HG02884 (cell line): Measurements from ENCODE around the gene TMEM39B.
"Not testable (repeated sequence)": the region's sequence is repeated elsewhere in the genome, so short reads cannot be mapped to it uniquely, and the experiment has no call there.

ENCODE experiments used
- ATAC-seq: cut with Tn5 transposase; IDR thresholded peaks from one replicate; pipeline ENCODE4 v1.9.1; 2021; ENCODE audit warnings: mild to moderate bottlenecking, moderate library complexity; ENCODE audit not compliant: unreplicated experiment

Gene TMEM39B

DNA sequence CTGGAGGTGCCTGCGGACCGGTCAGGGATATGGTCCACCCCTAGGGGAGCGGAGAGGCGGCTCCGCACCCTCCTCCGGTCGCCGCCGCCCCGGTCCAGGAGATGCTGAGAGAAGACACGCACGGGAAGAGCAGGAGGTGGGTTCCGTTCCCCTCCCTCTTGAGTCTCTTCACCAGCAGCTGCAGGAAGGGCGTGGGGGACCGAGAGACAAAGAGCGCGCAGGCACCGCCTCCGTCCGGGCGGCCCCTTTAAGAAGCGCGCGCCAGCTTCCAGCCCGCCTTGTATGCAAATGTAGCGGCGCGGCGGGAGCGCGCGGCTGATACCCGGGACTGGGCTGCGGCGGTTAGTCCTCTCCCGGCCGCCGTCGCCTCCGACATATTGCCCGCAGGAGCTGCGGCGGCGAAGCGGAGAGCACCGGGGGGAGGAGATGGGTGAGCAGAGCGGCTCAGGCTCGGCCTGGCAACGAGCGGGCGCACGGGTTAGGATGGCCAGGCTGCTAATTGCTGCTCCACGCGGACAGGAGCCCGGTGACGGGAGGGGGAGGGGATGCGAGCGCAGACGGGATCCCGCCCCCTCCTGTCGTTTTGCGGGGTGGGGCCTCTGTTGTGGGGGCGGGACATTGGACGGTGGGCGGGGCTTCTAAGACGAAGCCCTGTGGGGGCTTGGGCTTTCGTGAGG is at the start of gene TMEM39B:
Gene TMEM39B (plus strand): TSS at position 318 of the 677 bp plus-strand sequence. CDS start 109 bp downstream, at position 427.
- peak; percentile 78 for ATAC-seq

GRCh38 chr1:32023351-32023750 is 49.4 kb upstream of the TMEM39B start:
- no peak for ATAC-seq

DNA sequence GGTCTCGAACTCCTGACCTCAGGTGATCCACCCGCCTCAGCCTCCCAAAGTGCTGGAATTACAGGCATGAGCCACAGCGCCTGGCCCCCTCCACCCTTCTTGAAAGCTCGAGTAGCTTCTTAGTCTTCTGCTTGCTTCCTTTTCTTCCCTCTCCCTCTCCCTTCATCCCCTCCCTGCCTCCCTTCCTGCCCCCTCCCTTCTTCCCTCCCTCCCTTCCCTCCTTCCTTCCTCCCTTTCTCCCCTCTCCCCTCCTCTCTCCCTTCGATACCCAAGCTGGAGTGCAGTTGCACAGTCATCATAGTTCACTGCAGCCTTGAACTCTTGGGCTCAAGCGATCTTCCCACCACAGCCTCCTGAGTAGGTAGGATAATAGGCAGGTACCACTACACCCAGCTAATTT is 47.2 kb upstream of the TMEM39B start:
- ATAC-seq = no peak

DNA sequence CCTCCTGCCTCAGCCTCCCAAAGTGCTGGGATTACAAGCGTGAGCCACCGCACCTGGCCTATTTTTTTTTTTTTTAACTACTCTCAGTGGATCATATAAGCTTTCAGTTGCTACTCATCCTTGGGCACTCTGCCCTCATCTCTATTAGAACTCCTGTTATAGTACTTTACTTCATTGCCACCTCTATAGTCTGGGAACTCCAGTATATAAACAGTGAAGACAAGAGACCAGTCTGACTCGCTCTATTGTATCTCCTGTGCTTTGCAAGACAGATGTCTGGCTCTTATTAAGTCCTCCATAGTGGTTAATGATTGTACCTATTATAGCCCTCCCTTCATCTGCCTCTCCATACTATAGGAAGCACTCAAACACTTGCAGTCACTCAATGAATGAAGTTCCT is 44.0 kb upstream of the TMEM39B start:
- ATAC-seq = no peak

GRCh38 chr1:32031578-32032274 is 41.0 kb upstream of the TMEM39B start:
- no peak for ATAC-seq

GRCh38 chr1:32032275-32032615 is 40.5 kb upstream of the TMEM39B start:
- ATAC-seq = no peak

GRCh38 chr1:32035119-32035518 is 37.6 kb upstream of the TMEM39B start:
- no peak for ATAC-seq

GRCh38 chr1:32040711-32041110 is 32.0 kb upstream of the TMEM39B start:
- no peak for ATAC-seq

DNA sequence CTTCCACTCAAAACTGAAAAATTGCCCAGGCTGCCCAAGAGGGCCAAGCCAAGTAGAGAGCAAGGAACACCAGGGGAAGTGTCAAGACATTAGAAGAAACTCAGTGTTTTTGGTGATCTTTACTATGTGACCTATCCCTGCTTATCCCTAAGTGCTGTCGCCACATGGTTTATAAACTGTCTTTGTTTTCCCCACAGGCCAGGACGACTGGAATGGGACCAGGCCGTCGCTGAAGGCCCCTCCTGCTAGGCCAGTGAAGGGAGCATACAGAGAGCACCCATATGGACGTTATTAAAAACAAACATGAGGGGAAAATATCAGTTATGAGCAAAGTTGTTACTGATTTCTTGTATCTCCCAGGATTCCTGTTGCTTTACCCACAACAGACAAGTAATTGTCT is 30.4 kb upstream of the TMEM39B start:
- no peak for ATAC-seq

DNA sequence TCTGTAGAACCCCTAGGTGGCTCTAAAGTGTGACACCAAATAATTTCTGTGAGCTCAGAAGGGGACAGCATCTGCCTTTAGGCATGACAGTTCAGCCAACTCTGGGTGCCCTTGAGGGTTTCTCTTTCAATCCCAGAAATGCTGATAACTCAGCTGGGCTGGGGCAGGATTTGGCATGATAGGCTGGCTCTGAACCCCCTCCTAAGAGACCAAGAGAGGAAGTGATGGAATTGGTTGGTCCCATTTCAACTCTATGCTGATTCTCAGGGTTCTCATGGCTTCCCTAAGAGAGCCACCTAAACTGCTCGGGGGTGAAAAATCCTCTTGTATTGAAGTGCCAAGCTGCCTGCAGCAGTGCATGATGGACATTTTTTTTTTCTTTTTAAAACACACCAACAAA is 28.5 kb upstream of the TMEM39B start:
- no peak for ATAC-seq

- no peak for ATAC-seq
Observed at GRCh38 chr1:32045772-32046171, 27.0 kb upstream of the TMEM39B start.

- no peak for ATAC-seq
Observed at GRCh38 chr1:32047701-32048100, 25.0 kb upstream of the TMEM39B start.

DNA sequence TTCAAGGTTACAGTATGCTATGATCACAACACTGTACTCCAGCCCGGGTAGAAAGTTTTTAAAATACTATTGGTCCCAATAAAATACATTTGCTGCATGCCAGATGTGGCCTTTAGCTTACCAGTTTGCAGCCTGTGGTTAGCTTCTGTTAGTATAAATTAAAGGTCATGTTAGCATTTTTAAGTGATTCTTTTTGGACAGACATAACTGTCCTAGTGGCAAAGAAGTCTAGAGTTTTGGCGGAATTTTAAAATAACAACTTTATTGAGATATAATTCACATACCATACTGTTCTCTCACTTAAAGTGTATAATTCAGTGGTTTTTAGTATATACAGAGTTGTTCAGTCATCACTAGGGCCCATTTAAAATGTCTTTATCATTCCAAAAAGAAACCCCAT is 24.3 kb upstream of the TMEM39B start:
- ATAC-seq = no peak

DNA sequence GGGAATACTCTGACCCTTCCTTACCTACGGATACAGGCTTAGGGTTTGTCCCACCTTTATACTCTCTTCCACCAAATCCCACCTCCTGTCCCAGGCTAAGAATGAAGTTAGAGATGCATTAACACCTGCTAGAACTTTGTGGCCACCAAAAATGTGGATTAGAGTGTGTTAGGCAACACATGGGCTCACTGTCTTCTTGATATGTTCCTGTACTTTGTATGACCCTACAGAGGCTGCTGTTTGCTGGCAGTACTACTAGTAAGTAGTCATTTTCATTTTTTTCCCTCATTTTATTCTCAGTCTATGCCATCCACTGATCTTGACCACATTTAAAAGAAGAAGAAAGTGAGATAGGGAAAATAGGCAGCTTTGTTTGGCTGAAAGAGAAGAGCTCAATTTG is 21.0 kb upstream of the TMEM39B start:
- no peak for ATAC-seq

DNA sequence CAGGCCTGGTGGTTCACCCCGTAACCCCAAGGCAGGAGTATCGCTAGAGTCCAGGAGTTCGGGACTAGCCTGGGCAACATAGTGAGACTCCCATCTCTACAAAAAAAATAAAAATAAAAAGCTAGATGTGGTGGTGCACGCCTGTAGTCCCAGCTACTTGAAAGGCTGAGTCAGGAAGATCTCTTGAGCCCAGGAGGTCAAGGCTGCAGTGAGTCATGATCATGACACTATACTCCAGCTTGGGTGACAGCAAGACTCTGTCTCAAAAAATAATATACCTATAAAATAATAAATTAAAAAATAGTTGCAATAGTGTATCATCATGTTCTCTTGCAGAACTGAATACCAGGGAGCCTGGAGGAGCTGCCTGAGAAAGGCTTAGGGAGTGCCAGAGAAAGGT is 19.9 kb upstream of the TMEM39B start:
- no peak for ATAC-seq

GRCh38 chr1:32055416-32055815 is 17.3 kb upstream of the TMEM39B start:
- ATAC-seq = no peak

- ATAC-seq = no peak
Observed at GRCh38 chr1:32056598-32056997, 16.1 kb upstream of the TMEM39B start.

DNA sequence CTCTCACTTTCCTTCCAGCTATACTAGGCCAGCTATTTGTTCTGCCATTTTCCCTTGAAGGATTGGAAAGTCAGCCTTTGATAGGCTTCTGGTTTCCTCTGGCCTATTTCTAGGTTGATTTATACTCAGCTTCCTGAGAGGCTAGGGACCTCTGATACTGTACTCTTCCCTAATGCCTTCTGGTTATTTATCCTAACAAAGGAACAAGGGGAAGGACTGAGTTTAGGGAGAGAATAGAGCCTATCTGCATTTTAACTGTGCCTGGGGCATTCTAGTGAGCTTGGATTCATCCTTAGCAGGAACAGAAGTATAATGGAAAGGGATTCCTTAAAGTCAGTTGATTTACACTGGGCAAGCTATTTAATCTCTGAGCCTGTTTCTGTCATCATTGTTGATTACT is 11.8 kb upstream of the TMEM39B start:
- ATAC-seq = no peak

DNA sequence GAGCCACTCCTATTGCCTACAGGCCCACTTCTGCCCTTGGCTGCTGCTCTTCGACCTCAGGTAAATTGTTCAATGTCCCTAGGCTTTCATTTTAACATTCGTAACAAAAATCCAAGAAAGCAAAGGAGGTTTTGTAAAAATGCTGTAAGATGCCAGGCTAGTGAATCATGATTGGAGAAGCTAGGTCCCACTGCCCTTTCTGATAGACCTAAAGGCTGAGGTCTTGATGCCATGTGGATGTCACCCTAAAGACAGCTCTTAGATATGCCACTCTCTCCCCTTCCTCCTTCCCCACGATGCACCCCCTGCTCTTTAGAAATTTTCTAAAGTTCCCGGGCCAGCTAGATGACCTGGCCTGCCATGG is 9.9 kb upstream of the TMEM39B start:
- ATAC-seq = no peak

GRCh38 chr1:32063261-32063681 is 9.5 kb upstream of the TMEM39B start:
- no peak for ATAC-seq

DNA sequence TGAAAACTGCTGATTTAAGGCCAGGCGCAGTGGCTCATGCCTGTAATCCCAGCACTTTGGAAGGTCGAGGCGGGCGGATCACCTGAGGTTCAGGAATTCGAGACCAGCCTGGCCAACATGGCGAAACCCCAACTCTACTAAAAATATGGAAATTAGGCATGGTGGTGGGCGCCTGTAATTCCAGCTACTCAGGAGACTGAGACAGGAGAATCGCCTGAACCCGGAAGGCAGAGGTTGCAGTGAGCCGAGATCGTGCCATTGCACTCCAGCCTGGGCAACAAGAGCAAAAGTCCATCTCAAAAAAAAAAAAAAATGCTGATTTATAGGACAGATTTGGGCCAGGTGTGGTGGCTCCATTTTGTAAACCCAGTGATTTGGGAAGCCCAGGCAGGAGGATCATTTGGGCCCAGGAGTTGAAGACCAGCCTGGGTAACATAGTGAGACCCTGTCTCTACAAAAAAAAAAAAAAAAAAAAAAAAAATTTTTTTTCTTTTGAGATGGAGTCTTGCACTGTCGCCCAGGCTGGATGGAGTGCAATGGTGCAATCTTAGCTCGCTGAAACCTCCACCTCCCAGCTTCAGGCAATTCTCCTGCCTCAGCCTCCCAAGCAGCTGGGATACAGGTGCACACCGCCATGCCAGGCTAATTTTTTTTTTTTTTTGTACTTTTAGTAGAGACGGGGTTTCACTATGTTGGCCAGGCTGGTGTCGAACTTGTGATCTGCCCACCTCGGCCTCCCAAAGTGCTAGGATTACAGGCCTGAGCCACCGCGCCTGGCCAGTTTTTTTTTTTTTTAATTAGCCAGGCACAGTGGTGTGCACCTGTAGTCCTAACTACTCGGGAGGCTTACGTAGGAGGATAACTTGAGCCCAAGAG is 6.9 kb upstream of the TMEM39B start:
- not testable (repeated sequence) for ATAC-seq

- ATAC-seq = no peak
Observed at GRCh38 chr1:32066489-32066873, 6.3 kb upstream of the TMEM39B start.
